ENCODE measurements around the gene UNK. TPM values are rescaled to one million over a fixed set of nuclear protein-coding genes. Genes with fewer than 3 reads are reported as not detected.
A peak's percentile ranks its signal among the peaks of the same experiment; 100 is the strongest.

UNK gene
- total and polyA plus RNA-seq, 2 donors = 13.7 to 31.6 TPM

DNA sequence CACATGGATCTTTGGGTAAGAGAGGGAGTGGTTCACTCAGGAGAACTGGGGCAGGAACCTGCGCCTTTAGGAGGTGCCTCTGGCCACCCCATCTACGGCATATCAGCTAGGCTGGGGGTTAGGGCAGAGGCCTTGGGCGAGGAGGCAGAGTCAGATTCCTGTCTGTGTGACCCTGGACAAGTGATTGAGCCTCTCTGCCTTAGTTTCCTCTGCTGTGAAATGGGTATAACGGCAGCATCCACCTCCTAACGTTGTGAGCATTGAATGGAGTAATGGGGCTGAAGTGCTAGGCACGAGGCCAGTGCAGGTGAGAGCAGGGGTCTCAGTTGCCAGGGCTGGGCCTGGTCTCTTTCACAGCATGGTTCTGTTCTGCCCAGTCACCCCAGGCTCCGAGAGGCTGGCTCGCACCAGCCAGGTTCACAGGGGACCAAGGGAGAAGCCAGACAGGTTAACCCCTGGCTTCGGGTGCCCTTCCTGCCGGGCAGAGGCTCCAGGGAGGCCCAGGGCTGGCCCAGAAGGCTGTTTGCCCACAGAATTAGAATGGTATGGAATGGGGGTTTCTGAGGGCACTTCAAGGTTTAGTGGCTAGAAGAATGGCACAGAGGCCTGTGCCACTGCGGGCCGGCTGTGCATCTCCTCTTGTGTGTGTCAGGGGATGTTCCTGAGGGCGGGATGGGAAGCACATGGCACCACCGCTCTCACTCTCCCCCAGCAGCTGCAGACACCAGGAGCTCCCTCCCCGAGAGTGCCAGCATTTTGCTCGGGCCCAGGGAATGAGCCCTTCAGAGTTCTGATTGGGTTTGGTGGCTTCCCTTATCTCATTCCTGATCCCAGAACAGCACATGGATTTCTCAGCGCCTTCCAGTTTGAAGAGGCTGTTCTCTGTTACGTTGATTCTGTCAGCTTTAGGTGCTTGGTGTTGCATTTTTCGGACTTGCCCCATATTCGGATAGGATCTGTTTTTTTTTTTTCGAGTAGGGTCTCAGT, 35.8 kb downstream of the UNK start:
- peaks cover 9 to 22% of the 10 kb centered on the region in 2 donors for H3K4me1 ChIP-seq (ENCODE audit: control insufficient read depth in 2 of 2, insufficient read depth in 2 of 2, low read length in 2 of 2)
- DNase-seq (ENCODE audit: low read depth in 6 of 9, low spot score in 9 of 9) = no peak
- no peaks in the 10 kb centered on the region for H3K27me3 ChIP-seq (ENCODE audit: control insufficient read depth in 2 of 2, insufficient read depth in 1 of 2, low read length in 1 of 2)
- H3K36me3 ChIP-seq (ENCODE audit: control insufficient read depth in 2 of 2, insufficient read depth in 2 of 2, low read length in 1 of 2) = peaks cover 86 to 92% of the 10 kb centered on the region in 2 donors
- peaks cover 0 to 9% of the 10 kb centered on the region in 2 donors for H3K9me3 ChIP-seq (ENCODE audit: control insufficient read depth in 2 of 2, insufficient read depth in 1 of 2, low read length in 1 of 2)
- 92% methylated on average over 21 of the region's 21 CpGs for WGBS
- H3K27ac ChIP-seq (ENCODE audit: low read depth in 1 of 2, low read length in 1 of 2) = no peak overlapping the region
- H3K4me3 ChIP-seq (ENCODE audit: low read length in 2 of 2) = no peak overlapping the region

DNA sequence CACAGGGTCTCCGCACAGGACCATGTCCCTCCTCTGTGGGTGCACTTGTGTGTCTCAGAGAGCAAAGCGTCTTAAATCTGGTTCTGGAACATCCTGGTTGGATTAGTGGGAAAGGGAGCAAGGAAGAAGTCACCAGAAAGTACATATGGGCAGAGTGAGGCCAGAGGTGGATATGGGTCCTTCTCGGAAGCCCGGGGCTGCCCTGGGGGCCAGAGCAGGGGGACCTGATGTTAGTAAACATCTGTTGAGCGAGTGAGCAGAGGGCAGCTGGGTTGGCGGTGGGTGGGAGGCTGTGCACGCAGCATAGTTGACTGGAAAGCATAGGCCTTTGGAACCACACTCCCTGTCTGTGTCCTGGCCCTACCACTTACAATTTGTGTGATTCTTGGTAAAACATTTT, 36.9 kb downstream of the UNK start:
- peaks cover 0 to 9% of the 10 kb centered on the region in 2 donors for H3K9me3 ChIP-seq (ENCODE audit: control insufficient read depth in 2 of 2, insufficient read depth in 1 of 2, low read length in 1 of 2)
- peak overlapping the region; percentile 47 to 65 for H3K27ac ChIP-seq (ENCODE audit: low read depth in 1 of 2, low read length in 1 of 2)
- peaks cover 9 to 24% of the 10 kb centered on the region in 2 donors for H3K4me1 ChIP-seq (ENCODE audit: control insufficient read depth in 2 of 2, insufficient read depth in 2 of 2, low read length in 2 of 2)
- WGBS = 96% methylated on average over 7 of the region's 7 CpGs
- H3K27me3 ChIP-seq (ENCODE audit: control insufficient read depth in 2 of 2, insufficient read depth in 1 of 2, low read length in 1 of 2) = no peaks in the 10 kb centered on the region
- peaks cover 88 to 92% of the 10 kb centered on the region in 2 donors for H3K36me3 ChIP-seq (ENCODE audit: control insufficient read depth in 2 of 2, insufficient read depth in 2 of 2, low read length in 1 of 2)
- H3K4me3 ChIP-seq (ENCODE audit: low read length in 2 of 2) = no peak overlapping the region
- no peak for DNase-seq (ENCODE audit: low read depth in 6 of 9, low spot score in 9 of 9)

DNA sequence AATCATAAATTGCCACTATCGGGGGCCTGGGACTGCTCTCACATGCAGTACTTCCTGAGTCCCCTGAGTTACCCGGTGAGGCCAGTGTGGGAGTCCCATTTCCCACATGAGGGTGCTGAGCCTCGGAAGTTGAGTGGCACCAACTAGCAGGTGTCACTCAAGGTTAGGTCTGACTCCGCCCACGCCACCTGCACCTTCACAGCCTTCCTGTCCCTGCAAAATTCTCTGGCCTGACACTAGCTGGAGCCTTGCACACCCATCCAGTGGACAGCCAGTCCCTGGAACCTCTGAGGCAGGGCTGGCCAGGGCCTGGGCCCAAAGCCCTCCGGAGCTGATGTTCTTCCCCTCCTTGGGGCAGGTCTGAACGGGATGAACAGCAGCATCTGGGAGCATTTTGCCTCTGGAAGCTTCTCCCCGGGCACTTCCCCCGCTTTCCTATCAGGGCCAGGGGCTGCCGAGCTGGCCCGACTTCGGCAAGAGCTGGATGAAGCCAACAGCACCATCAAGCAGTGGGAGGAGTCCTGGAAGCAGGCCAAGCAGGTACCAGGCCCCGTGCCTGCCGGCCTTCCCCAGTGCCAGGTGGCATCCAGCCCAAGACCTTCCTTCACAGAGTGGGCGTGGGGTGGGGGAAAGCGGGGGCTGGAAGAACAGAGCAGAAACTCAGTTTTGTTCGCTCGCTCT, 37.7 kb downstream of the UNK start:
- DNase-seq (ENCODE audit: low read depth in 6 of 9, low spot score in 9 of 9) = peak in 5 of 9 donors; percentile 54 to 79 (median 64)
- H3K36me3 ChIP-seq (ENCODE audit: control insufficient read depth in 2 of 2, insufficient read depth in 2 of 2, low read length in 1 of 2) = peaks cover 85 to 92% of the 10 kb centered on the region in 2 donors
- 73% methylated on average over 18 of the region's 18 CpGs for WGBS
- peak overlapping the region in 1 of 2 donors; percentile 65 for H3K27ac ChIP-seq (ENCODE audit: low read depth in 1 of 2, low read length in 1 of 2)
- H3K9me3 ChIP-seq (ENCODE audit: control insufficient read depth in 2 of 2, insufficient read depth in 1 of 2, low read length in 1 of 2) = peaks cover 0 to 9% of the 10 kb centered on the region in 2 donors
- H3K27me3 ChIP-seq (ENCODE audit: control insufficient read depth in 2 of 2, insufficient read depth in 1 of 2, low read length in 1 of 2) = no peaks in the 10 kb centered on the region
- no peak overlapping the region for H3K4me3 ChIP-seq (ENCODE audit: low read length in 2 of 2)
- peaks cover 10 to 31% of the 10 kb centered on the region in 2 donors for H3K4me1 ChIP-seq (ENCODE audit: control insufficient read depth in 2 of 2, insufficient read depth in 2 of 2, low read length in 2 of 2)

DNA sequence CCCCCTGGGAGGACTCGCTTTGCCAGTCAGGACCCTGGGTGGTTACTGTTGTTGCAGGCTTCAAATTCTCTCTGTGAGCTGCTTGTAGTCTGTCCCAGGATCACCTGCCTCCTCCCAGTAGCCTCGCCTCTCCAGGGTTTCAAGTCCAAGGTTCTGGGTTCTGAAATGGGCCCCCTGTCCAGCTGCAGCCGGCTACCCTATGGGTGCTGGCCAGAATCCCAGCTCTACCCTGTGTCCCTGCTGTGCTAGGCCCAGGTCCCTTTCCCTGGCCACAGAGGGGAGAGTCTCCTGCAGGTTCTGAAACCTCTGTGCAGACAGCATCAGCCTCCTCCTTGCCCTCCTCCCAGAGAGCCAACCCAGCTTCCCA, 38.2 kb downstream of the UNK start:
- H3K36me3 ChIP-seq (ENCODE audit: control insufficient read depth in 2 of 2, insufficient read depth in 2 of 2, low read length in 1 of 2) = peaks cover 85 to 92% of the 10 kb centered on the region in 2 donors
- H3K27me3 ChIP-seq (ENCODE audit: control insufficient read depth in 2 of 2, insufficient read depth in 1 of 2, low read length in 1 of 2) = no peaks in the 10 kb centered on the region
- H3K4me1 ChIP-seq (ENCODE audit: control insufficient read depth in 2 of 2, insufficient read depth in 2 of 2, low read length in 2 of 2) = peaks cover 12 to 36% of the 10 kb centered on the region in 2 donors
- no peak for DNase-seq (ENCODE audit: low read depth in 6 of 9, low spot score in 9 of 9)
- WGBS = over 99% methylated on average over 3 of the region's 3 CpGs
- peak overlapping the region in 1 of 2 donors; percentile 65 for H3K27ac ChIP-seq (ENCODE audit: low read depth in 1 of 2, low read length in 1 of 2)
- H3K4me3 ChIP-seq (ENCODE audit: low read length in 2 of 2) = no peak overlapping the region
- H3K9me3 ChIP-seq (ENCODE audit: control insufficient read depth in 2 of 2, insufficient read depth in 1 of 2, low read length in 1 of 2) = peaks cover 0 to 9% of the 10 kb centered on the region in 2 donors

DNA sequence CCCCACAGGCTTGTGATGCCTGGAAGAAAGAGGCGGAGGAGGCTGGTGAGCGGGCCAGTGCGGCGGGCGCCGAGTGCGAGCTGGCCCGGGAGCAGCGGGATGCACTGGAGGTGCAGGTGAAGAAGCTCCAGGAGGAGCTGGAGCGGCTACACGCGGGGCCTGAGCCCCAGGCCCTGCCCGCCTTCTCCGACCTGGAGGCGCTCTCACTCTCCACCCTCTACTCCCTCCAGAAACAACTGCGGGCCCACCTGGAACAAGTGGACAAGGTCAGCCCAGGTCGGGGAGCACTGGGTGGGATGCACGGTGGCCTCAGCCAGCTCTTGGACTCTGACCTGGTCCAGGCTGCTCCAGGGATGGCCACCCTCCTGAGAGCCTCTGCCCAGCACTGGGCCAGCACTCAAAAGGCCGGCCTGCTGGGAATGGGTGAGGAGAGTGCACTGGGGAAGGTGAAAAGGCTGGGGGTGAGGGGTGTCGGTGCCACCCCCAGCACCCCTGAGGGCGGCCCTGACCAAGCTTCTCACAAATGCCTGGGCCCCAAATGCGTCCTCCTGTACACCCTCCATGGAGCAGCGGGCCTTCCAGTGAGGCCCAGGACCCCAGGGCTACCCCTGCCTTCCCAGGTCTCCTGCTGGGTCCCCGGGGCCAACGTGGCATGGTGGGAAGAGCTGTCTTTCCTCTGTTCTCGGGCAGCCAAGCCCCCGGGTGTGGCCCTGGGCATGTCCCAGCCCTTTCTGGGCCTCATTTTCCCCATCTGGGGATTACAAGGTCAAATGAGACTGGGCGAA, 38.8 kb downstream of the UNK start:
- no peak overlapping the region for H3K4me3 ChIP-seq (ENCODE audit: low read length in 2 of 2)
- 93% methylated on average over 28 of the region's 28 CpGs for WGBS
- H3K4me1 ChIP-seq (ENCODE audit: control insufficient read depth in 2 of 2, insufficient read depth in 2 of 2, low read length in 2 of 2) = peaks cover 12 to 43% of the 10 kb centered on the region in 2 donors
- DNase-seq (ENCODE audit: low read depth in 6 of 9, low spot score in 9 of 9) = no peak
- H3K27ac ChIP-seq (ENCODE audit: low read depth in 1 of 2, low read length in 1 of 2) = no peak overlapping the region
- peaks cover 84 to 93% of the 10 kb centered on the region in 2 donors for H3K36me3 ChIP-seq (ENCODE audit: control insufficient read depth in 2 of 2, insufficient read depth in 2 of 2, low read length in 1 of 2)
- H3K27me3 ChIP-seq (ENCODE audit: control insufficient read depth in 2 of 2, insufficient read depth in 1 of 2, low read length in 1 of 2) = no peaks in the 10 kb centered on the region
- H3K9me3 ChIP-seq (ENCODE audit: control insufficient read depth in 2 of 2, insufficient read depth in 1 of 2, low read length in 1 of 2) = peaks cover 0 to 9% of the 10 kb centered on the region in 2 donors

DNA sequence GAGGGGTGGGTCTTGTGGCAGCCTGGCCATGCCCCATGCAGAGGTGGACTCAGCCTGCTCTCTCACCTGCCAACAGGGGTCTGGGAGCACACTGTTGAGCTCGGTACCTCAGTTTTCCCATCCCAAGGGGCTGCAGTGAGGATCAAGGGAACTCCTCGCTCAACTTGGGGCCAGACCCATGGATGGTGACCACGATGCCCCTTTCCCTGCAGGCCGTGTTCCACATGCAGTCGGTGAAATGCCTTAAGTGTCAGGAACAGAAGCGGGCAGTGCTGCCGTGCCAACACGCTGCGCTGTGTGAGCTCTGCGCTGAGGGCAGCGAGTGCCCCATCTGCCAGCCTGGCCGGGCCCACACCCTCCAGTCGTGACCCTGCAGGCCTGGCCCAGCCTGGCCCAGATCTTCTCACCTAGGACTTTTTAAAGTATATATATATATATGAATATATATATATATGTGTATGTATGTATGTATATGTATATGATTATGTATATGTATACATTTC, 39.5 kb downstream of the UNK start:
- Histone ChIP-seq H3K27me3 (ENCODE audit: control insufficient read depth in 2 of 2, insufficient read depth in 1 of 2, low read length in 1 of 2) (no peaks in the 10 kb centered on the region), H3K4me1 (ENCODE audit: control insufficient read depth in 2 of 2, insufficient read depth in 2 of 2, low read length in 2 of 2) (peaks cover 12 to 49% of the 10 kb centered on the region in 2 donors), H3K27ac (ENCODE audit: low read depth in 1 of 2, low read length in 1 of 2) (no peak overlapping the region), H3K4me3 (ENCODE audit: low read length in 2 of 2) (no peak overlapping the region), H3K9me3 (ENCODE audit: control insufficient read depth in 2 of 2, insufficient read depth in 1 of 2, low read length in 1 of 2) (peaks cover 0 to 9% of the 10 kb centered on the region in 2 donors), H3K36me3 (ENCODE audit: control insufficient read depth in 2 of 2, insufficient read depth in 2 of 2, low read length in 1 of 2) (peaks cover 84 to 93% of the 10 kb centered on the region in 2 donors)
- WGBS = 98% methylated on average over 13 of the region's 13 CpGs
- no peak for DNase-seq (ENCODE audit: low read depth in 6 of 9, low spot score in 9 of 9)

DNA sequence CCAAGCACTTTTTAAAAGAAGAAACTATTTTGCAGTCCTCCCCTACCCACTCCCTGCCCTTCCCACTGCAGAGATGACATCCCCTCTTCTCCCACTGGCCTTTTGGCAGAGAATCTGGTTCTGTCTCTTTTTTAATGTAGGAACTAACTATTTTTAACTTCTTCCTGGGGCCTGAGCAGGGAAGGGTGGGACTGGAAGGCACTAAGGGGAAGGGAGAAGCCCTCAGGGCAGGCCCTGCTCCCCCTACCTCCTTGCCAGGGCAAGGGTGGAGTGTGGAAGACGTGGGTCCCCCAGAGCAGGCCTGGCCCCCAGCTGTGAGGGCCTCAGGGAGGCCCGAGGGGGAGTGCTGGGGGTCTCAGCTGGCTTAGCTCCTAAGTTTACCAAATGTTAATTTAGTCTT, 40.1 kb downstream of the UNK start:
- Histone ChIP-seq H3K4me3 (ENCODE audit: low read length in 2 of 2) (no peak overlapping the region), H3K4me1 (ENCODE audit: control insufficient read depth in 2 of 2, insufficient read depth in 2 of 2, low read length in 2 of 2) (peaks cover 12 to 50% of the 10 kb centered on the region in 2 donors), H3K9me3 (ENCODE audit: control insufficient read depth in 2 of 2, insufficient read depth in 1 of 2, low read length in 1 of 2) (peaks cover 0 to 9% of the 10 kb centered on the region in 2 donors), H3K27ac (ENCODE audit: low read depth in 1 of 2, low read length in 1 of 2) (no peak overlapping the region), H3K36me3 (ENCODE audit: control insufficient read depth in 2 of 2, insufficient read depth in 2 of 2, low read length in 1 of 2) (peaks cover 80 to 91% of the 10 kb centered on the region in 2 donors), H3K27me3 (ENCODE audit: control insufficient read depth in 2 of 2, insufficient read depth in 1 of 2, low read length in 1 of 2) (no peaks in the 10 kb centered on the region)
- WGBS = 85% methylated on average over 2 of the region's 2 CpGs
- DNase-seq (ENCODE audit: low read depth in 6 of 9, low spot score in 9 of 9) = no peak

DNA sequence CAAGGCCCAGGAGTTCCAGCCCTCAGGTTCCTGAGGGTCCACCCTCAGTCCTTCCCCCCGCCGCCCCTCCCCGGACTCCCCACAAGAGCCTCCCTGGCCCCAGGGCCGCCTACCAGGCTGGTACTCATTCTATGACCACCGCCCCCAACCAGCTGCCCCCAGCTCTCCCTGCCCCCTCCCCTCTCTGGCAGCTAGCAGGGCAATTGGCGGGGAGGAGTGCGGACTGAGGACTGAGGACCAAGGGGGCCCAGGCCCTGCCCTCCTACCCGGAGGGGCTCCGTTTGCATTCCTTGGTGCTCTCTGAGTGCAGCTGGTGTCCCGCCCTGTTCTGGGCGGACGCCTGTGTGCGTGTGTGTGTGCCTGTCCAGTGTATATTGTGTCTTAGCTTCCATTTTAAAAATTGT, 40.5 kb downstream of the UNK start:
- 94% methylated on average over 13 of the region's 13 CpGs for WGBS
- H3K4me1 ChIP-seq (ENCODE audit: control insufficient read depth in 2 of 2, insufficient read depth in 2 of 2, low read length in 2 of 2) = peaks cover 12 to 50% of the 10 kb centered on the region in 2 donors
- H3K9me3 ChIP-seq (ENCODE audit: control insufficient read depth in 2 of 2, insufficient read depth in 1 of 2, low read length in 1 of 2) = peaks cover 0 to 9% of the 10 kb centered on the region in 2 donors
- H3K36me3 ChIP-seq (ENCODE audit: control insufficient read depth in 2 of 2, insufficient read depth in 2 of 2, low read length in 1 of 2) = peaks cover 80 to 91% of the 10 kb centered on the region in 2 donors
- H3K4me3 ChIP-seq (ENCODE audit: low read length in 2 of 2) = no peak overlapping the region
- no peaks in the 10 kb centered on the region for H3K27me3 ChIP-seq (ENCODE audit: control insufficient read depth in 2 of 2, insufficient read depth in 1 of 2, low read length in 1 of 2)
- no peak overlapping the region for H3K27ac ChIP-seq (ENCODE audit: low read depth in 1 of 2, low read length in 1 of 2)
- no peak for DNase-seq (ENCODE audit: low read depth in 6 of 9, low spot score in 9 of 9)

Data from thymus (tissue), 11 donors.